Activated CD8-positive, alpha-beta T cell treated with anti-CD3 and anti-CD28 coated beads for 36 hours (primary cell): ENCODE data around the gene BRSK2. TPM values are rescaled to one million over a fixed set of nuclear protein-coding genes. Genes with fewer than 3 reads are reported as not detected.

Source experiments
- ATAC-seq: fragments of 200-7000 bp; cut with Tn5 transposase; one replicate; pipeline ENCODE4 v1.10.0; 2021; ENCODE audit warnings: mild to moderate bottlenecking, moderate library complexity
- CTCF ChIA-PET: fragments of 350-600 bp; sonication (Branson Sonifier 250); formaldehyde crosslinking; loops from one replicate; lab custom pipeline; 2021; ENCODE audit warnings: antibody characterized with exemption; lab: Charles Lee
- POLR2A ChIA-PET: fragments of 350-600 bp; sonication (Branson Sonifier 250); formaldehyde crosslinking; loops from one replicate; lab custom pipeline; 2021; ENCODE audit warnings: antibody characterized with exemption; lab: Charles Lee
- DNase-seq: peaks from one replicate; pipeline ENCODE4 v3.0.0-alpha.2; 2020
- H3K27ac Mint-ChIP-seq: one replicate; pipeline ENCODE4 v1.8.0; 2021; ENCODE audit warnings: mild to moderate bottlenecking, mixed read lengths
- H3K27me3 Mint-ChIP-seq: one replicate; pipeline ENCODE4 v1.8.0; 2021; ENCODE audit warnings: mixed read lengths
- H3K36me3 Mint-ChIP-seq: one replicate; pipeline ENCODE4 v1.8.0; 2021; ENCODE audit warnings: low read depth, mixed read lengths
- H3K4me1 Mint-ChIP-seq: one replicate; pipeline ENCODE4 v1.8.0; 2021; ENCODE audit warnings: low read depth, mixed read lengths
- H3K4me3 Mint-ChIP-seq: one replicate; pipeline ENCODE4 v1.8.0; 2021; ENCODE audit warnings: mild to moderate bottlenecking, moderate library complexity, mixed read lengths
- H3K9me3 Mint-ChIP-seq: one replicate; pipeline ENCODE4 v1.8.0; 2021; ENCODE audit warnings: mixed read lengths
- CTCF ChIP-seq: fragments of 200-600 bp; IDR thresholded peaks from one replicate; pipeline ENCODE4 v1.8.0; 2022; ENCODE audit warnings: antibody characterized with exemption, mild to moderate bottlenecking
- intact Hi-C: fragments of 100-400 bp; cut with micrococcal nuclease; formaldehyde crosslinking; loops from one replicate; pipeline ENCODE4 v1.10.0; 2022
- total RNA-seq, 2 experiments: library from RNA; stranded (reverse); gene quantifications; one replicate each; pipeline ENCODE4 v1.2.3, GENCODE V29; 2021

Gene BRSK2
- total RNA-seq, 2 experiments from 2014 or later: 1.1 to 2.0 TPM

- POLR2A ChIA-PET: interaction anchor here (0.7 kb wide), 1 partner anchor 54 kb away, joined by 3 read pairs; no protein-coding TSS in a partner anchor
- Mint-ChIP-seq H3K27ac (no peak overlapping the region), H3K4me1 (no peaks in the 10 kb centered on the region), H3K4me3 (no peak overlapping the region), H3K27me3 (no peaks in the 10 kb centered on the region), H3K36me3 (no peaks in the 10 kb centered on the region), H3K9me3 (no peaks in the 10 kb centered on the region)
- CTCF ChIA-PET: no interaction called here
- no peak for ATAC-seq
- no peak for DNase-seq
- TF ChIP-seq CTCF: no peak
- intact Hi-C loops: no loop called here
Observed at GRCh38 chr11:1460396-1460985, 70.8 kb downstream of the BRSK2 start.

GRCh38 chr11:1460986-1461825 lies 71.5 kb downstream of the BRSK2 start:
- ChIA-PET CTCF (no interaction called here), POLR2A (interaction anchor here (0.7 kb wide), 1 partner anchor 53 kb away, joined by 3 read pairs; no protein-coding TSS in a partner anchor)
- H3K27me3 Mint-ChIP-seq: no peaks in the 10 kb centered on the region
- no peaks in the 10 kb centered on the region for H3K36me3 Mint-ChIP-seq
- DNase-seq (no peak), ATAC-seq (no peak)
- no peak overlapping the region for H3K4me3 Mint-ChIP-seq
- H3K27ac Mint-ChIP-seq: no peak overlapping the region
- TF ChIP-seq CTCF: no peak
- intact Hi-C loops: no loop called here
- no peaks in the 10 kb centered on the region for H3K9me3 Mint-ChIP-seq
- H3K4me1 Mint-ChIP-seq: no peaks in the 10 kb centered on the region

GRCh38 chr11:1461826-1462697 lies 72.3 kb downstream of the BRSK2 start:
- no peaks in the 10 kb centered on the region for H3K9me3 Mint-ChIP-seq
- intact Hi-C loops: no loop called here
- H3K36me3 Mint-ChIP-seq: no peaks in the 10 kb centered on the region
- TF ChIP-seq CTCF: no peak
- CTCF ChIA-PET: no interaction called here
- DNase-seq (no peak), ATAC-seq (no peak)
- no peak overlapping the region for H3K27ac Mint-ChIP-seq
- H3K4me1 Mint-ChIP-seq: no peaks in the 10 kb centered on the region
- H3K4me3 Mint-ChIP-seq: no peak overlapping the region
- H3K27me3 Mint-ChIP-seq: no peaks in the 10 kb centered on the region
- POLR2A ChIA-PET: no interaction called here

GRCh38 chr11:1462698-1462975 lies 72.9 kb downstream of the BRSK2 start:
- H3K36me3 Mint-ChIP-seq: no peaks in the 10 kb centered on the region
- DNase-seq (no peak), ATAC-seq (no peak)
- CTCF ChIA-PET: no interaction called here
- intact Hi-C loops: no loop called here
- H3K27me3 Mint-ChIP-seq: no peaks in the 10 kb centered on the region
- no peaks in the 10 kb centered on the region for H3K4me1 Mint-ChIP-seq
- TF ChIP-seq CTCF: no peak
- POLR2A ChIA-PET: no interaction called here
- H3K27ac Mint-ChIP-seq: no peak overlapping the region
- H3K4me3 Mint-ChIP-seq: no peak overlapping the region
- H3K9me3 Mint-ChIP-seq: no peaks in the 10 kb centered on the region
